GM23338 (cell line): ENCODE measurements around the gene THSD4.

Source experiments
- CREB1 ChIP-seq: fragments of 250-450 bp; sonication (Bioruptor Pico); IDR thresholded peaks from 2 replicates; pipeline ENCODE4 v1.5.0; 2020; ENCODE audit warnings: low read depth, mild to moderate bottlenecking, moderate library complexity
- CTCF ChIP-seq, 2 experiments: fragments of 200-600 bp in 1 of 2; sonication (generic) in 1 of 2; conservative IDR thresholded peaks; 2 replicates each; pipeline versions ENCODE4 v1.5.1 to v1.6.1; 2016 to 2017; ENCODE audit warnings: antibody characterized with exemption in 2 of 2, low read depth in 2 of 2, mild to moderate bottlenecking in 2 of 2, moderate library complexity in 1 of 2
- ETS1 ChIP-seq: IDR thresholded peaks from 2 replicates; pipeline ENCODE4 v1.6.1; 2016; ENCODE audit warnings: antibody characterized with exemption
- EZH2 ChIP-seq: fragments of 200-600 bp; sonication (generic); IDR thresholded peaks from one replicate; pipeline ENCODE4 v1.8.0; 2017; ENCODE audit warnings: antibody characterized with exemption, mild to moderate bottlenecking, low read depth; ENCODE audit not compliant: unreplicated experiment
- EZH2phosphoT487 ChIP-seq: fragments of 200-600 bp; sonication (generic); IDR thresholded peaks from one replicate; pipeline ENCODE4 v1.8.1; 2018; ENCODE audit warnings: antibody characterized with exemption; ENCODE audit not compliant: unreplicated experiment
- JUNB ChIP-seq: IDR thresholded peaks from one replicate; pipeline ENCODE4 v1.6.1; 2016; ENCODE audit warnings: antibody characterized with exemption; ENCODE audit not compliant: unreplicated experiment
- NANOG ChIP-seq: IDR thresholded peaks from 2 replicates; pipeline ENCODE4 v1.6.1; 2016; ENCODE audit warnings: antibody characterized with exemption, borderline replicate concordance
- POLR2AphosphoS5 ChIP-seq: IDR thresholded peaks from 2 replicates; pipeline ENCODE4 v1.6.1; 2016; ENCODE audit warnings: antibody characterized with exemption, low read depth
- REST ChIP-seq: IDR thresholded peaks from one replicate; pipeline ENCODE4 v1.6.1; 2018; ENCODE audit warnings: antibody characterized with exemption; ENCODE audit not compliant: unreplicated experiment
- STAT1 ChIP-seq: IDR thresholded peaks from one replicate; pipeline ENCODE4 v1.6.1; 2016; ENCODE audit warnings: antibody characterized with exemption; ENCODE audit not compliant: unreplicated experiment
- ZNF114 ChIP-seq: fragments of 250-450 bp; sonication (Bioruptor Pico); IDR thresholded peaks from 2 replicates; pipeline ENCODE4 v1.5.0; 2020; ENCODE audit warnings: mild to moderate bottlenecking, moderate library complexity

DNA sequence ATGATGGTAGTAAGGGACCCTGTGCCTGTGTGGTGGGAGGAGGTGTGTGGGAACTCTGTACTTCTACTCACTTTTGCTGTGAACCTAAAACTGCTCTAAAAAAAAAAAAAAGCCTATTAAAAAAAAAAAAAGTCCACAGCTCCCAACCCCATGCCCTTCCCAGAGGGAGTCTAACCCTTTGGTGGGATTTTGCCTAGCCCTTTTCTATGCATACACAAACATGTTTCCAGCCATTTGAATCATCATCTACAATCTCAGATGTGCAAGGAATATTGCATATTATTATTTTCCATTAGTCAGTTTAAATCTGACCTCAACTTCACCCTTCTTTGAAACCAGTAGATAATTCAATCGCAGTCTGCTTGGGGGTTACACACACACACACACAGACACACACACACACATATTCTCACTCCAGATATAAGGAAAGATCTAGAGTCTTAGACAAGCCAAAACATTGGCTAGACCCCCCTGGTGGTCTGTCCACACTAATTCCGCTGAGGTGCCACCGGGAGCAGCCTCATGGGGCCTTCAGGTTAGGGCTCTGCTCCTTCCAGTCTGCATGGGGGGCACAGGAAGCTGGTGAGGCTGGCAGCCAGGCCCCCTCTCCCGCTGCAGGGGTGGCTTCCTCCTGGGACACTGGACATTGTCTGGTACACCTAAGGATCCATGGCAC is 619.6 kb downstream of the THSD4 start:
- no peak for TF ChIP-seq EZH2
- no peak; a peak in 1 of 4 replicates for TF ChIP-seq CTCF (conservative IDR thresholded peaks at IDR 0.05; ENCODE audit: low read depth in 2 of 2)
- TF ChIP-seq REST = no peak
- TF ChIP-seq POLR2AphosphoS5 = no peak
- TF ChIP-seq ETS1 = no peak
- no peak for TF ChIP-seq EZH2phosphoT487
- TF ChIP-seq CREB1 (CRISPR knock-in tag) = no peak
- TF ChIP-seq STAT1 = no peak
- no peak for TF ChIP-seq NANOG
- no peak for TF ChIP-seq ZNF114 (CRISPR knock-in tag)
- TF ChIP-seq JUNB = no peak
